OCI-M2 (cell line): Measurements from ENCODE around the gene PPP6R2.

Experiments
- DNase-seq: peaks from one replicate; lab custom pipeline; 2025; ENCODE audit not compliant: unreplicated experiment; lab: John Stamatoyannopoulos, UW

The PPP6R2 gene, protein sequence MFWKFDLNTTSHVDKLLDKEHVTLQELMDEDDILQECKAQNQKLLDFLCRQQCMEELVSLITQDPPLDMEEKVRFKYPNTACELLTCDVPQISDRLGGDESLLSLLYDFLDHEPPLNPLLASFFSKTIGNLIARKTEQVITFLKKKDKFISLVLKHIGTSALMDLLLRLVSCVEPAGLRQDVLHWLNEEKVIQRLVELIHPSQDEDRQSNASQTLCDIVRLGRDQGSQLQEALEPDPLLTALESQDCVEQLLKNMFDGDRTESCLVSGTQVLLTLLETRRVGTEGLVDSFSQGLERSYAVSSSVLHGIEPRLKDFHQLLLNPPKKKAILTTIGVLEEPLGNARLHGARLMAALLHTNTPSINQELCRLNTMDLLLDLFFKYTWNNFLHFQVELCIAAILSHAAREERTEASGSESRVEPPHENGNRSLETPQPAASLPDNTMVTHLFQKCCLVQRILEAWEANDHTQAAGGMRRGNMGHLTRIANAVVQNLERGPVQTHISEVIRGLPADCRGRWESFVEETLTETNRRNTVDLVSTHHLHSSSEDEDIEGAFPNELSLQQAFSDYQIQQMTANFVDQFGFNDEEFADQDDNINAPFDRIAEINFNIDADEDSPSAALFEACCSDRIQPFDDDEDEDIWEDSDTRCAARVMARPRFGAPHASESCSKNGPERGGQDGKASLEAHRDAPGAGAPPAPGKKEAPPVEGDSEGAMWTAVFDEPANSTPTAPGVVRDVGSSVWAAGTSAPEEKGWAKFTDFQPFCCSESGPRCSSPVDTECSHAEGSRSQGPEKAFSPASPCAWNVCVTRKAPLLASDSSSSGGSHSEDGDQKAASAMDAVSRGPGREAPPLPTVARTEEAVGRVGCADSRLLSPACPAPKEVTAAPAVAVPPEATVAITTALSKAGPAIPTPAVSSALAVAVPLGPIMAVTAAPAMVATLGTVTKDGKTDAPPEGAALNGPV

DNA sequence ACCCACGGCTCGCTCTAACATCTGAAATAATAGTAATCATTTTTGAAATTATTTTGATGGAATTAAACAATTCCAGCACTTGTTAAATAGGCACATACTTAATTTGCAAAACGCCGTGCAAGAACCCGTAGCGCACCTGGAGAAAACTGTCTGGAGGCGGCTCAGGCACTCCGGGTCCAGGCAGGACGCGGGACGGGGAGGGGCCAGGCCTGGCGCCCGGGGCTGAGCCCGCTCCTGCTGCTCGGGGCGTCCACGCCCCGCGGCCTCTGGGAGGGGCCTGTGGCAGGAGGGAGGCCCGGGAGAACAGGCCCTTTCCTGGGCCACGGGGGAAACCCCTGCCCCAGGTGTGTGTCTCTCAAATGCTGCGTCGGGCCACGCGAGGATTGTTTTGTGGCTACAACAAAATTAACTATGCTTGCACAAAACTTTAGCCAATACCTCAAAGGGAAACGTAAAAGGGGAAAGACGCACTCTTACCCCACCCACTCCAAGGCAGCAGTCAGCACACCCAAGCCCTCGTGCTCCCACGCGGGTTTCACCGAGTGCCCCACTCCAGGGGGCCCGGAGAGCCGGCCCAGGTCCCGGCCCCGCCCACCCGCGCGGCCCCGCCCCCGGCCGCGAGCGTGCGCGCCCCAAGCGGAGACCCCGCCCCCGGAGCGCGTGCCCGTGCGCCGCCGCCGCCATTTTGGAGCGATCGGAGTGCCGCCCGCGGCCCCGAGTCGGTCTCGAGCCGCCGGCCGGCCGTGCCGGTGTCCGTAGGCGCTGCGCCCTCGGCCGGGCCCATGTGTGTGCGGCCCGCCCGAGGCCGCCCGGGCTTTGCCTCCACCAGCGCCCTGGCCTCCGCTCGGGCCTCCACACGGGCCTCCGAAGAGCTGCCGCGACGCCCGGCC, at the start of gene PPP6R2:
PPP6R2 (plus strand) TSS at position 677 of the 890 bp plus-strand sequence. CDS start 50,582 bp downstream, outside the sequence.
- no peak for DNase-seq

DNA sequence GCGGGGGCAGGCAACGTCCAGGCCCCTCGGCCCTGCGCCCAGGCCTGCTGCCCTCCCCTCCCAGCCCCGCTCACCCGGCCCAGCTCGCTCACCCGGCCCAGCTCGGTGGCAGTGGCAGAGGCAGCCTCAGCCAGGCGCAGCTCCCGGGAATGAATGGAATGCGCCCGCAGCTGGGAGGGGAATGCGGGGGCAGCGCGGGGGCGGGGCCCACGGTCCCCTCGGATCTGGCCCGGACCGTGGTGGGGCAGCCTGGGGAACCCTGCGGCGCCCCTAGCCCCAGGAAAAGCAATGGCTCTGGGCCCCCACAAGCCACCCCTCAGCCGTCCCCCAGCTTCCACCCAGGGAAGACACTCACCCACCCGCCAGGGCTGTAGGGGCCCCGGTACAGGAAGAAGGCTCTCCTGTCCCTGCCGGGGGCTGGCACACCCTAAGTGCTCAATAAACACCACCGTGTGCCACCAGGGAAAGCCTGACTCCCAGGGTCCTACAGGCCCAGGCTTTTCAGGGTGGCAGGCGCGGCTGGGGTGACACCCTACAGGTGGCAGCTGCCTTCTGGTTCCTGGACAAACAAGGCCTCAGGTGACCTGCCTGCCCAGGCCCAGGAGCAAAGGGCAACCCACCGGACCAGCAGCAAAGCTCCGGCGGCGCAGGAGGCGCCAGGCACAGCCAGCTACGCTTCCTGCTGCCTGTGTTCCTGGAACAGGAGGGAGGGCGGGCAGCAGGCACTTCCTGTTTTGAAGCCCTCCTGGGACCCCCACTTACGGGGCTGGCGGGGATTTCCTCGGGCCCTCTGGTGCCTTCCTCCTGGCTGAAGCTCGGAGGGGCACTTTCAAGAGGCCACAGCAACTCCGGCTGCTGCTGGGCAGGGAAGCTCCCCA, 49.4 kb upstream of the PPP6R2 start:
- DNase-seq: no peak

DNA sequence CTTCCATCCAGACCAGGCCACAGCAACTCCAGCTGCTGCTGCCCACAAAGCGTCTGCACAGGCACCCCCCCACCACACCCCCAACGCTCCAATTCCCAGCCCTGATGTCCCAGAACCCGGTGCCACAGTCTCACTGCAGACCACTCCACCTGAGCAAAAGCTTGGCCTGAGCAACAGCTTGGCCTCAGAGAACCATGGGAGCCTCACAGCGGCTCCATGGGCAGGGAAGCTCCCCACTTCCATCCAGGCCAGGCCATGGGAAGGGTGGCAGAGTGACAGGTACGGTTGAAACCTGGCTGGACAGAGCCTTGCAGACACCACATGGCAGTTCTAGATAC, 48.8 kb upstream of the PPP6R2 start:
- no peak for DNase-seq

GRCh38 chr22:50296658-50297490, 46.3 kb upstream of the PPP6R2 start:
- DNase-seq: no peak

- DNase-seq: no peak
Observed at GRCh38 chr22:50297510-50298265, 45.4 kb upstream of the PPP6R2 start.

DNA sequence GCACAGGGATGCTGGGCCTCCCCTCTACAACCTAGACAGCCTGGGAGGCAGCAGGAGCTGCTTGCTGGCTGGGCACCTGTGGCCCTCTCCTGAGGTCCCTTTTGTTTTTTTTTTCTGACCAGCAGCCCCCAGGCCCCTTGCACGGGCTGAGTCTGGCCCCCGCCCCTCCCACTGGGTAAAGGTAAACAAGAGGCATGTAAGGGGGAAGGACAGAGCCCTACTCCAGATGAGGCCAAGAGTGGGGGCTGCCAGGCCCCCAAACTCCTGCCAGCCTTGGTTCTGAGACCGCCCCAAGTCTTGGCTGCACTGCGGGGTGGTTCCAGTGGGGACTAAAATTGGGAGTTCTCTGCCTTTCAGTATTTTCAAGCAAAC, 44.9 kb upstream of the PPP6R2 start:
- DNase-seq: no peak

DNA sequence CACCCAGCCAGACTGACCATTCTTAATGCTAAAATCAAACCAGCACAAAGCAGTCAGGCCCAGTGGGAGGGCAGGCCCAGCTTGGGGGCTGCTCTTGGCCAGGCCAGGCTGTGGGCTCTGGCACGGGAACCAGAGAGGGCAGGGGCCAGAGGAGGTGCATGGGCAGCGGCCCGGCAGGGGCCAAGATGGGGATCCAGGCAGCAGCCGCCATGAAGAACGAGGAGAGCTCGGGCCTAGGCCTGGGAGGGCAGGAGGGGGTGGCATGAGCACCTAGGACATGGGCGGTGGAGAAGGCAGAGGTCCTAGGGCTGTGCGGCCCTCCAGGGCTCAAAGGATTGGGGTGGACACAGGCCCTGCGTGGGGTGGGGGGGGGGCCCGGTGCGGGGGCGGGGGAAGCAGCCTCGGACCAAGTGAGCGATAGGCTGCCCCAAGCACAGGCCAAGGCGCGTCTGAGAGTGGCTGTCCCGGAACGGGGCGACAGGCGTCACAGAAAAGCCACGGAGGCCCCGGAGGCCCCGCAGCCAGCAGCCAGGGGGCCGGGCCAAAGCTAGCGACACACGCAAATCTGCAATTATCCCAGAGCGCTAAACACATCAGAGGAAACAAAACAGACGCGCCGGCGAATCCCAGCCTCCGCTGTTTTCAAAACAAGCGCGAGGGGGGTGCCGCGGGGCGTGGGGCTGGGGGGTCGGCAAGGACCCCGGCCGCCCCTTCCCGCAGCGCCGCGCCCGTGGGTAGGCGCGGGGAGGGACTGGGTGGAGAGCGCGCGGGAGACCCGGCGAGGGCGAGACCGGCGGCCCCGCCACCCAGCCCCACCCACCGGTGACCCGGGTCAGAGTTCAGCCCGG, 44.0 kb upstream of the PPP6R2 start:
- DNase-seq: no peak

DNA sequence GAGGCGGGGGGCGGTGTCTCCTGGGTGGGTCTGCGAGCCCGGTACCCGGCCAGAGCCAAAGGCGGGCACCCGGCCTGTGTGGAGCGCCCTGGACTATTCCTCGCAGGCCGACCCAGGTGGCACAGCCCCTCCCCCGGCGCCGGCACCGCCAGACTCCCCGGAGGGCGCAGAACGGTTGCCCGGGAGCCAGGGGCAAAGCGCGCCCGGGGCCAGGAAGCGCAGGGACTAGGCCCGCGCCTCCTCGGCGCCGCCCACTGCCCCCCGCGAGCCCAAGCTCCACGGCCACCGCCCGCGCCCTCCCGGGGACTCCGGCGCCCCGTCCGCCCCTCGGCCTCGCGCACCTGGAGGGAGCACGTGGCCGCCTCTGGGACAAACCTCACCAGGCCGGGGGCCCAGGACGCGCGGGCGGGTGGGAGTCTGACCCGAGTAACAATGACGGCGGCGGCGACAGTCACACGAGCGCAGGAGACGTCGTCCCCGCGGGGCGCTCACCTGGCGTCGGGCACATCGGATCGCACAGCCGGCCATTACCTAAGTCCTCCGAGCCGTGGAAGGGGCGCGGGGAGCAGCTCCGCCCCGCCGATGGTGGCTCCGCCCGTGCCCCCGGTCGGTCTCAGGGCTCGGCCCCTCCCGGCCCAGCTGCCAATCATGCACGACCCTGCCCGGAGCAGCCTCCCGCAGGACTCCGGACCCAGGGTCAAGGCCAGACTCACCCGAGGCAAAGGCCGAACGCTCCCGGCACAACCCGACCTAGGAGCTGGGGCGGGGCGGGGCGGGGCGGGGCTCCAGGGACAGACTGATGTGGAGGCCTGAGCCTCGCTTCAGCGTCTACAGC, 43.1 kb upstream of the PPP6R2 start:
- no peak for DNase-seq

DNA sequence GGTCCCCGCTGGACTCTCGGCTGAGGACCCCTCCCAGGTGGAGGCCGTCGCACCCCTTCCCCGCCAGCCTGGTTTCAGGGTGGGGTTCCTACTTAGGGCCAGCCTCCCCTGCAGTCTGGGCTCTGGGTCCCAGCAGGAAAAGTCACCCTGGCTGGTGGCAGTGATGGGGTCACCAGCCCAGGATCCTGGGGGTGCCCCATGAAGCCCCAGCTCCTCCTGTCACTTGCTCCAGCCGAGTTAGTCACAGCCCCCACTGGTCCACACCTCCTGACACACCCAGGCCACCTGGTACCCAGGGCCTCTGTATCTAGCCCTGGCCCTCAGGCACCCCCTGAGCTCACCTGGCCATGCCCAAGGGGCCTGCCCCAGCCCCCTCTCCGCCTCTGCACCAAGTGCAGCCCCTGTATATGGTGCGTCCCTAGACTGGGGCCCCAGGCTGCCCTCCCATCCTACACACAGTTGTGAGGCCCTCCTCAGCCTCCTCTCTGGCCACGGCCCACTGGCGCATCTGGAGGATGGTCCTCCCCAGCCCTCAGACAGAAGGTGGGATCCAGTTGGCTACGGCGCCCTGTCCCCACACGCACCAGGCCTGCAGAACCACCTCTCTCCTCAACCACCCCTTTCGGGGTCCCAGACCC, 42.4 kb upstream of the PPP6R2 start:
- no peak for DNase-seq

GRCh38 chr22:50301581-50301991, 41.5 kb upstream of the PPP6R2 start:
- DNase-seq: no peak

GRCh38 chr22:50302041-50302541, 41.0 kb upstream of the PPP6R2 start:
- no peak for DNase-seq

GRCh38 chr22:50302564-50302963, 40.6 kb upstream of the PPP6R2 start:
- no peak for DNase-seq

- DNase-seq: no peak
Observed at GRCh38 chr22:50303515-50303847, 39.6 kb upstream of the PPP6R2 start.

- no peak for DNase-seq
Observed at GRCh38 chr22:50303848-50304527, 39.1 kb upstream of the PPP6R2 start.

DNA sequence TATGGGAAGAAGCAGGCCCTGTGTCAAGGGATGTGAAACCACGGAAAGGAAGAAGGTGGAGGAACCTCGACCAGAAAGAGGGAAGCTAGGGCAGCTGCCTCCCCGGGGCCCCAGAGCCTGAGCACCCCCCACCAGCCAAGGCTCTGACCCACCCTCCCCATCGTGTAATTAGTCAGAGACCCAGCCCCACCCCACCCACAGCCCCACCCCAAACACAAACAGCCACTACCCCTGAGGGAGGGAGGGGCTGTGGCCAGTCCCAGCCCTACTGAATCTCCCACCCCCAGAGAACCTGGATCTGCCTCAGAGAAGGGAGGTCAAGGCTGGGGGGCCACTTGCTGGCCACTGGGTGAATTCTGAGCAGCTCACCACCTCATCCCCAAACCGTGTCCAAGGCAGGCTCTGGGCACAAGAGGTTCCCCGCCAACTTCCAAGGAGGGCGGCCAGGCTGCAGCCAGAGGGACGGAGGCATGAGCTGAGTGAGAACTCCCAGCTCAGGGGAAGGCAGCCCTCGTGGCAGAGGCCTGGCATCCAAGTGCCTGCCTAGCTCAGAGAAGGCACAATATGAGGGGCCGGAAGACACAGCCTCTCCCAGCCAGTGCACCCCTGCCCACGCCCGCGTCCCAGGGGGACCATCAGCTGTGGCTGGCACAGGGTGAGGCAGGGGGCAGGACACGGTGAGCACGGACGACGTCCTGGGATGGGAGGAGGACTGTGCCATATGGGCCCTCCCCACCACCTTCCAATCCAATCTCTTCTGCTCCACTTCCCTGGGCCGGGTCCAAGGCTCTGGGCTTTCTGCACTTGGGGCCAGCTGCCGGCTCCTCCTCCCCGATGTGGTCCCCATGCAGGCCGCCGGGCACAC, 38.4 kb upstream of the PPP6R2 start:
- DNase-seq: no peak
